ENCODE results near the gene CDC42EP5. TPM values are rescaled to one million over a fixed set of nuclear protein-coding genes. Genes with fewer than 3 reads are reported as not detected.

CDC42EP5 gene
- polyA plus RNA-seq, 3 donors, result not detected

DNA sequence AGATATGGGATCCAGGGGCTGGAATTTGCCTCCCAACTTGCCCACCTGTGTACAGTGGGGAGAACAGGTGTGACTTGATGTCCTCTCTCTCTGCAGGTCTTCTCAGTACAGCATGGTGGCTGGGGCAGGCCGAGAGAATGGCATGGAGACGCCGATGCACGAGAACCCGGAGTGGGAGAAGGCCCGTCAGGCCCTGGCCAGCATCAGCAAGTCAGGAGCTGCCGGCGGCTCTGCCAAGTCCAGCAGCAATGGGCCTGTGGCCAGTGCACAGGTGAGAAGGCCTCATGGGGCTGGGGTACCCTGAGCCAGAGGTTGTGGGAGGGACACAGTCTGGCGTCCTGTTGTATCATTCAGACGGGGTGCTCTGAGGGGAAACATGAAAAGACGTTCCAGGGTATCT, 21.1 kb downstream of the CDC42EP5 start:
- Histone ChIP-seq H3K4me1 (ENCODE audit: control insufficient read depth in 1 of 2, insufficient read depth in 2 of 2, low read length in 2 of 2) (peaks cover 35 to 39% of the 10 kb centered on the region in 2 donors), H3K4me2 (replicated peaks; ENCODE audit: extremely low read depth, low read length, poor library complexity, severe bottlenecking) (peak overlapping the region; percentile 92), H3K27me3 (ENCODE audit: control insufficient read depth in 2 of 2, insufficient read depth in 2 of 2, low read length in 2 of 2) (no peaks in the 10 kb centered on the region), H3K36me3 (replicated peaks in 1 of 2; ENCODE audit: control insufficient read depth in 1 of 2, insufficient read depth in 2 of 2, low read length in 2 of 2) (peaks cover 54 to 58% of the 10 kb centered on the region in 2 donors), H4K20me1 (ENCODE audit: insufficient read depth, low read length) (peaks cover 75% of the 10 kb centered on the region), H2AFZ (ENCODE audit: insufficient read depth, low read depth, low read length, poor library complexity, severe bottlenecking) (no peak overlapping the region), H3K79me2 (ENCODE audit: insufficient read depth, low read length) (peaks cover 93% of the 10 kb centered on the region), H3K9ac (ENCODE audit: insufficient read depth, low read length, poor library complexity, severe bottlenecking) (no peak overlapping the region), H3K27ac (ENCODE audit: low read depth in 1 of 2, low read length in 2 of 2) (peak overlapping the region; percentile 31 to 76), H3K9me3 (replicated peaks in 1 of 2; ENCODE audit: control insufficient read depth in 1 of 2, insufficient read depth in 1 of 2, low read length in 2 of 2) (no peaks in the 10 kb centered on the region), H3K4me3 (replicated peaks in 1 of 3; ENCODE audit: low read depth in 2 of 3, low read length in 3 of 3) (no peak overlapping the region)
- intact Hi-C loops (cut with micrococcal nuclease), result no loop called here
- H3K27me3 Mint-ChIP-seq (ENCODE audit: low read depth in 3 of 3), result peaks cover 0 to 2% (median 1%) of the 10 kb centered on the region in 3 donors
- H3K27ac Mint-ChIP-seq, result peak overlapping the region in 6 of 7 donors; percentile 68 to 100 (median 99)
- no peak overlapping the region for H3K4me3 Mint-ChIP-seq
- DNase-seq, result no peak
- WGBS (ENCODE audit: insufficient coverage), result 96% methylated on average over 11 of the region's 11 CpGs
- H3K9me3 Mint-ChIP-seq, result peaks cover 0 to 5% (median 0%) of the 10 kb centered on the region in 7 donors
- TF ChIP-seq, protein P1, sequence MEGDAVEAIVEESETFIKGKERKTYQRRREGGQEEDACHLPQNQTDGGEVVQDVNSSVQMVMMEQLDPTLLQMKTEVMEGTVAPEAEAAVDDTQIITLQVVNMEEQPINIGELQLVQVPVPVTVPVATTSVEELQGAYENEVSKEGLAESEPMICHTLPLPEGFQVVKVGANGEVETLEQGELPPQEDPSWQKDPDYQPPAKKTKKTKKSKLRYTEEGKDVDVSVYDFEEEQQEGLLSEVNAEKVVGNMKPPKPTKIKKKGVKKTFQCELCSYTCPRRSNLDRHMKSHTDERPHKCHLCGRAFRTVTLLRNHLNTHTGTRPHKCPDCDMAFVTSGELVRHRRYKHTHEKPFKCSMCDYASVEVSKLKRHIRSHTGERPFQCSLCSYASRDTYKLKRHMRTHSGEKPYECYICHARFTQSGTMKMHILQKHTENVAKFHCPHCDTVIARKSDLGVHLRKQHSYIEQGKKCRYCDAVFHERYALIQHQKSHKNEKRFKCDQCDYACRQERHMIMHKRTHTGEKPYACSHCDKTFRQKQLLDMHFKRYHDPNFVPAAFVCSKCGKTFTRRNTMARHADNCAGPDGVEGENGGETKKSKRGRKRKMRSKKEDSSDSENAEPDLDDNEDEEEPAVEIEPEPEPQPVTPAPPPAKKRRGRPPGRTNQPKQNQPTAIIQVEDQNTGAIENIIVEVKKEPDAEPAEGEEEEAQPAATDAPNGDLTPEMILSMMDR (IDR thresholded peaks at IDR 0.05), result no peak
- H3K4me1 Mint-ChIP-seq, result peaks cover 35% of the 10 kb centered on the region
- peaks cover 58 to 65% of the 10 kb centered on the region in 2 donors for H3K36me3 Mint-ChIP-seq

DNA sequence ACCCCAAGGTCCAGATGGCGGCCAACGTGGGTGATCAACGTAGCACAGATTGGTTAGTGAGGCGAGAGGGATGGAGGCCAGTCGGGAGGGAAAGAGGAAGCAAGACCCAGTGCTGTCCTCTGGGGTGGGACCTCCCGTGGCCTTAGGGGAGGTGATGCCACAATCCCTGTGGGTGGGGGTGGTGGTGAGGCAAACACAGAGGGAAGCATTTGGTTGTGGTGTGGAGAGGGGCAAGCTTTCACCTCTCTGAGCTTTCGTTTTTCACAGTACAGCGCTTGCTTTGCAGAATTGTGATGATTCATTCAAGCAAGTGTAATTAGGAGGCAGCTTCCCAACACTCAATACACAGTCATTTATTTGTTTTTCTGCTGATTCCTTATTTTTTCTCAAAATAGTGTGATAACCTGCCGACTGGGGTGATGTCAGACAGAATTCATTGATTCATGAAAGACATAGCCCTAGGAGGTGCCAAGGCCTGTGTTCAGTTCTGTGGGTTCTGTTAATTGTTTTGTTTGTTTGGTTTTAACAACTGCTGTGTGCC, 21.7 kb downstream of the CDC42EP5 start:
- TF ChIP-seq, protein P1 (IDR thresholded peaks at IDR 0.05), result no peak
- DNase-seq, result peak; percentile 62 to 88 (median 79)
- Histone ChIP-seq H3K79me2 (ENCODE audit: insufficient read depth, low read length) (peaks cover 91% of the 10 kb centered on the region), H3K4me2 (replicated peaks; ENCODE audit: extremely low read depth, low read length, poor library complexity, severe bottlenecking) (peak overlapping the region; percentile 92), H4K20me1 (ENCODE audit: insufficient read depth, low read length) (peaks cover 69% of the 10 kb centered on the region), H3K4me3 (replicated peaks in 1 of 3; ENCODE audit: low read depth in 2 of 3, low read length in 3 of 3) (peak overlapping the region in 1 of 3 experiments; percentile 90), H2AFZ (ENCODE audit: insufficient read depth, low read depth, low read length, poor library complexity, severe bottlenecking) (no peak overlapping the region), H3K9me3 (replicated peaks in 1 of 2; ENCODE audit: control insufficient read depth in 1 of 2, insufficient read depth in 1 of 2, low read length in 2 of 2) (no peaks in the 10 kb centered on the region), H3K36me3 (replicated peaks in 1 of 2; ENCODE audit: control insufficient read depth in 1 of 2, insufficient read depth in 2 of 2, low read length in 2 of 2) (peaks cover 48 to 52% of the 10 kb centered on the region in 2 donors), H3K9ac (ENCODE audit: insufficient read depth, low read length, poor library complexity, severe bottlenecking) (no peak overlapping the region), H3K27me3 (ENCODE audit: control insufficient read depth in 2 of 2, insufficient read depth in 2 of 2, low read length in 2 of 2) (no peaks in the 10 kb centered on the region), H3K4me1 (ENCODE audit: control insufficient read depth in 1 of 2, insufficient read depth in 2 of 2, low read length in 2 of 2) (peaks cover 35 to 39% of the 10 kb centered on the region in 2 donors), H3K27ac (ENCODE audit: low read depth in 1 of 2, low read length in 2 of 2) (peak overlapping the region; percentile 61 to 76)
- intact Hi-C loops (cut with micrococcal nuclease), result no loop called here
- H3K27ac Mint-ChIP-seq, result peak overlapping the region; percentile 91 to 100 (median 99)
- peaks cover 0 to 5% (median 0%) of the 10 kb centered on the region in 7 donors for H3K9me3 Mint-ChIP-seq
- H3K27me3 Mint-ChIP-seq (ENCODE audit: low read depth in 3 of 3), result peaks cover 0 to 2% (median 1%) of the 10 kb centered on the region in 3 donors
- WGBS (ENCODE audit: insufficient coverage), result 0% methylated on average over 1 of the region's 9 CpGs
- peaks cover 35% of the 10 kb centered on the region for H3K4me1 Mint-ChIP-seq
- H3K4me3 Mint-ChIP-seq, result peak overlapping the region; percentile 76 to 99
- H3K36me3 Mint-ChIP-seq, result peaks cover 52 to 64% of the 10 kb centered on the region in 2 donors

All from CD14-positive monocyte (primary cell).